ENCODE data around the gene ROBO3. TPM values are rescaled to one million over a fixed set of nuclear protein-coding genes. Genes with fewer than 3 reads are reported as not detected.

ROBO3 gene, protein sequence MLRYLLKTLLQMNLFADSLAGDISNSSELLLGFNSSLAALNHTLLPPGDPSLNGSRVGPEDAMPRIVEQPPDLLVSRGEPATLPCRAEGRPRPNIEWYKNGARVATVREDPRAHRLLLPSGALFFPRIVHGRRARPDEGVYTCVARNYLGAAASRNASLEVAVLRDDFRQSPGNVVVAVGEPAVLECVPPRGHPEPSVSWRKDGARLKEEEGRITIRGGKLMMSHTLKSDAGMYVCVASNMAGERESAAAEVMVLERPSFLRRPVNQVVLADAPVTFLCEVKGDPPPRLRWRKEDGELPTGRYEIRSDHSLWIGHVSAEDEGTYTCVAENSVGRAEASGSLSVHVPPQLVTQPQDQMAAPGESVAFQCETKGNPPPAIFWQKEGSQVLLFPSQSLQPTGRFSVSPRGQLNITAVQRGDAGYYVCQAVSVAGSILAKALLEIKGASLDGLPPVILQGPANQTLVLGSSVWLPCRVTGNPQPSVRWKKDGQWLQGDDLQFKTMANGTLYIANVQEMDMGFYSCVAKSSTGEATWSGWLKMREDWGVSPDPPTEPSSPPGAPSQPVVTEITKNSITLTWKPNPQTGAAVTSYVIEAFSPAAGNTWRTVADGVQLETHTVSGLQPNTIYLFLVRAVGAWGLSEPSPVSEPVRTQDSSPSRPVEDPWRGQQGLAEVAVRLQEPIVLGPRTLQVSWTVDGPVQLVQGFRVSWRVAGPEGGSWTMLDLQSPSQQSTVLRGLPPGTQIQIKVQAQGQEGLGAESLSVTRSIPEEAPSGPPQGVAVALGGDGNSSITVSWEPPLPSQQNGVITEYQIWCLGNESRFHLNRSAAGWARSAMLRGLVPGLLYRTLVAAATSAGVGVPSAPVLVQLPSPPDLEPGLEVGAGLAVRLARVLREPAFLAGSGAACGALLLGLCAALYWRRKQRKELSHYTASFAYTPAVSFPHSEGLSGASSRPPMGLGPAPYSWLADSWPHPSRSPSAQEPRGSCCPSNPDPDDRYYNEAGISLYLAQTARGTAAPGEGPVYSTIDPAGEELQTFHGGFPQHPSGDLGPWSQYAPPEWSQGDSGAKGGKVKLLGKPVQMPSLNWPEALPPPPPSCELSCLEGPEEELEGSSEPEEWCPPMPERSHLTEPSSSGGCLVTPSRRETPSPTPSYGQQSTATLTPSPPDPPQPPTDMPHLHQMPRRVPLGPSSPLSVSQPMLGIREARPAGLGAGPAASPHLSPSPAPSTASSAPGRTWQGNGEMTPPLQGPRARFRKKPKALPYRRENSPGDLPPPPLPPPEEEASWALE (N-terminal part only)
- 10 to 100 TPM in 6 of 9 donors, 1 to 10 TPM in 3; 5.8 to 60.1 (median 17.5) TPM for total RNA-seq
- polyA plus RNA-seq = 10 to 100 TPM in 2 of 3 donors, 1 to 10 TPM in 1; 1.7 to 87.4 (median 64.3) TPM
- long read RNA-seq, donor 1 = 0 reads
- long read RNA-seq, donor 2 = 0 reads
- long read RNA-seq, donor 3 = 0 reads
- long read RNA-seq, donor 4, partial matches to known transcripts = 2 of 3 reads
- long read RNA-seq, donor 4, other reads (novel, unspliced or antisense) = 1 of 3 reads
- long read RNA-seq, donor 5, partial matches to known transcripts = 3 of 8 reads
- long read RNA-seq, donor 5, other reads (novel, unspliced or antisense) = 5 of 8 reads
- long read RNA-seq, donor 6, partial matches to known transcripts = 1 of 1 reads
- long read RNA-seq, donor 6, other reads (novel, unspliced or antisense) = 0 of 1 reads
- long read RNA-seq, donor 7 = 0 reads
- long read RNA-seq, donor 8 = 0 reads
- long read RNA-seq, donor 9 = 0 reads
- long read RNA-seq, donor 10, partial matches to known transcripts = 0 of 1 reads
- long read RNA-seq, donor 10, other reads (novel, unspliced or antisense) = 0 of 1 reads

DNA sequence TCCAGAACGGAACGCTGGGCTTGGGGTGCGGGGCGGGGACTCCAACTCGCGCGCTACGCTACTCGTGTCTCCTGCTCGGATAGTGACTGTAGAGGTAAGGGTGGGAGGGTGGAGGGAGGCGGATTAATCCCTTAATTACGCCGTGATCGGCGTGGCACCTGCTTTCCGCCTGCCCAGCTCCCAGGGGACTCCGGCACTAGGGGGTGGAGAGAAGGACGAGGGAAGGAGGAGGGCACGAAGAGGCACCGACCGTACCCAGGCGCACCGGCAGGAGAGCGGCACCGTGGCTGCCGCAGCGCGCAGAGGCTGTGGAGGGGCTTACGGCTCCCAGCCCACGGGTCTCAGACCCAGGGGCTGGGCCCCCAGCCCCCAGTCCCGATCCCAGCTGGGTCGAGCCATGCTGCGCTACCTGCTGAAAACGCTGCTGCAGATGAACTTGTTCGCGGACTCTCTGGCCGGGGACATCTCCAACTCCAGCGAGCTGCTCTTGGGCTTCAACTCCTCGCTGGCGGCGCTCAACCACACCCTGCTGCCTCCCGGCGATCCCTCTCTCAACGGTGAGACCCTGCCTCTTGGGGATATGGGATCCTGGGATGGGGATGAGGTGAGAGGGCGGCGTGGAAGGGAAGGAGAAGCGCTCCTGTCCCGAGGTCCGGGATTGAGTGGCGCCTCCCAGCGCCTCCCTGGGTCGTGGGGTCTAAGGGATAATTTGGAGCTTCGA, at the start of gene ROBO3:
ROBO3 (plus strand) TSS at position 252 of the 721 bp plus-strand sequence; CDS start at position 398, 146 bp downstream.
- Histone ChIP-seq H3K9me3 (replicated peaks in 1 of 3) (no peaks in the 10 kb centered on the region), H3K4me1 (replicated peaks in 1 of 2) (peaks cover 15 to 21% of the 10 kb centered on the region in 2 donors), H3K27me3 (peaks cover 79% of the 10 kb centered on the region), H3K27ac (no peak within 1 kb of the TSS), H3K4me3 (peak within 1 kb of the TSS in 1 of 4 donors; percentile 43), H3K36me3 (replicated peaks in 1 of 2) (no peaks in the 10 kb centered on the region)
- 2 to 7% (median 3%) methylated on average over 22 to 53 of the region's 53 CpGs for WGBS, 4 donors
- no peak for DNase-seq
- intact Hi-C loops (cut with DNase I) = no loop called here
- TF ChIP-seq CTCF (IDR thresholded peaks at IDR 0.05) (no peak), POLR2A (IDR thresholded peaks at IDR 0.05) (no peak)

DNA sequence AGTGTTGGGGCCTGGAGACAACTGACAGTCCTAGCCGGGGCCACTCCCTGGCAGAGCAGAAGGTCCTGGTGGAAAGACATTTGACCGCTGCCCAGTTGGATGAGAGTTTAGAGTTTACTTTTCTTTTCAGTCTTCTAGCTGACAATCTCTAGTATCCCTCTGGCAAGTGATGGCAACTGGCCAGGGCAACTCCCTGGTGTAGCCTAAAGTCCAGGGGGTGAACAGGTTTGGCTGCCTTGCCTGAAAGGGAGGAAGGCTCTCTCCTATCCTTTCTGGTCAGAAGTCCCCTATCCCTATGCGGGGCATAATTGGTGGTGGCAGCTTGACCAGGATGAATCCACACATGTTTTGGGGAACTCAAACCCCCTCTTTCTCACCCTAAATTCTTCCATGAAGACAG, 48.2 kb upstream of the ROBO3 start:
- DNase-seq = no peak
- Histone ChIP-seq H3K27ac (no peak overlapping the region), H3K27me3 (peaks cover 22% of the 10 kb centered on the region), H3K4me1 (replicated peaks in 1 of 2) (no peaks in the 10 kb centered on the region), H3K9me3 (replicated peaks in 1 of 3) (no peaks in the 10 kb centered on the region), H3K36me3 (replicated peaks in 1 of 2) (no peaks in the 10 kb centered on the region), H3K4me3 (no peak overlapping the region)
- WGBS, 4 donors = 88 to 93% (median 92%) methylated on average over 3 of the region's 3 CpGs
- intact Hi-C loops (cut with DNase I) = no loop called here
- no peak for TF ChIP-seq POLR2A (IDR thresholded peaks at IDR 0.05)
- no peak for TF ChIP-seq CTCF (IDR thresholded peaks at IDR 0.05)

DNA sequence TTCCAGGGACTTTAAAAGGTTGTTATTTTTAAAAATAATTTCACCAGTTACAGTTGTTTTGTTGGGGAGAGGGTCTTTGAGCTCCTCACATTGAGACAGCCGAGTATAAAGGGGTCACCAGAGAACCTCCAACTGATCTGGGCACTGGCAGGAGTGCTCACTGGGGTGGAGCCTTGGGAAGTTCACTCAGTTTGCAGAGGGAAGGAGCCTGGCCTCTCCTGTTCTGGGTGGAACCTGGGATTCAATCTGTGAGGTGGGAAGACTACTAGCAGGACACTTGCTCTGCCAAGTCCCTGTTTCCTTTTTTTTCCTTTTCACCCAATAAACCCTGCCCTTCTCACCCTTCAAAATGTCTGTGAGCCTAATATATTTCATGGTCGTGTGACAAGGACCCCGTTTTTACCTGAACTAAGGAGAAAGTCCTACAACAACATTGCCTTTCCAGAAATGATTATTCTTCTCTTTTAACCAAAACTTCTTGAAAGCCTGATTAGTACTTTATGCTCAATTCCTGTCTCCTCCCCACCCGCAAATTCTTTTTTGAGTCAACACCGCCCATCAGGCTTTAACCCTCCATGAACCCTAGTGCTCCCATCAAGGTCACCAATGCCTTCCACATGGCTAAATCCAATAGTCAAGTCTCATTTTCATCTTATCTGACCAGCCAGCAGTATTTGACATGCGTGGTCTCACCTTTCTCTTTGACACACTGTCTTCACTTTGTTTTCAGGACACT, 43.1 kb upstream of the ROBO3 start:
- peaks cover 10% of the 10 kb centered on the region for H3K27me3 ChIP-seq
- no peaks in the 10 kb centered on the region for H3K9me3 ChIP-seq (replicated peaks in 1 of 3)
- no peak overlapping the region for H3K27ac ChIP-seq
- no peaks in the 10 kb centered on the region for H3K4me1 ChIP-seq (replicated peaks in 1 of 2)
- no peak for DNase-seq
- H3K36me3 ChIP-seq (replicated peaks in 1 of 2) = no peaks in the 10 kb centered on the region
- no peak for TF ChIP-seq POLR2A (IDR thresholded peaks at IDR 0.05)
- no peak for TF ChIP-seq CTCF (IDR thresholded peaks at IDR 0.05)
- H3K4me3 ChIP-seq = no peak overlapping the region
- intact Hi-C loops (cut with DNase I) = no loop called here
- 39 to 56% (median 45%) methylated on average over 6 of the region's 6 CpGs for WGBS, 4 donors
